Stimulated activated CD4-positive, alpha-beta T cell treated with anti-CD3 and anti-CD28 coated beads, Interleukin-4, amount 100 ng/mL, for 24 hours (primary cell): ENCODE data around the gene IGSF9B.

Source experiments
- DNase-seq: peaks from one replicate; pipeline ENCODE4 v3.0.0-alpha.2; 2020

The IGSF9B gene

GRCh38 chr11:133918608-133919260 is 38.0 kb downstream of the IGSF9B start:
- DNase-seq, result no peak

- DNase-seq, result no peak
These were observed 38.7 kb downstream of the IGSF9B start for GRCh38 chr11:133917921-133918607.

GRCh38 chr11:133916784-133917440 is 39.9 kb downstream of the IGSF9B start:
- DNase-seq, result no peak

- DNase-seq, result no peak
These were observed 43.0 kb downstream of the IGSF9B start for GRCh38 chr11:133913761-133914160.

DNA sequence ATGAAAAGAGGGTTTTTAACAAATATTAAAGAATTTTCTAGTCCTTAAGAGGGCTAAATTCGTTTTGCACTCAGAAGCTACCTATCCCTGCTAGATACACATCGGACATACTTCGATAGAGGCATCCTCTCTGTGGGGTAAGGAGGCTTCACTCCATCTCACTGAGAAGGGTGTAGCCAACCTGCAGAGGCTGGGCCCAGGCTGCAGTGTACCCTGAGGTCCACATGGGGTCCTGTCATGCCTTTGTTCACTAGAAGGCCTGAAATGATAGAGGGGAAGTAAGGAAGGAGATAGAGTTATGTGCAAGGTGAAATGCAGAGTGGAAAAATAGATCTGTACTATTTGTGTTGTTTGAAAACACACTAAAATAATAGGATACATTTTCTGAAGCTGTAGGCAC is 45.6 kb downstream of the IGSF9B start:
- DNase-seq, result no peak

DNA sequence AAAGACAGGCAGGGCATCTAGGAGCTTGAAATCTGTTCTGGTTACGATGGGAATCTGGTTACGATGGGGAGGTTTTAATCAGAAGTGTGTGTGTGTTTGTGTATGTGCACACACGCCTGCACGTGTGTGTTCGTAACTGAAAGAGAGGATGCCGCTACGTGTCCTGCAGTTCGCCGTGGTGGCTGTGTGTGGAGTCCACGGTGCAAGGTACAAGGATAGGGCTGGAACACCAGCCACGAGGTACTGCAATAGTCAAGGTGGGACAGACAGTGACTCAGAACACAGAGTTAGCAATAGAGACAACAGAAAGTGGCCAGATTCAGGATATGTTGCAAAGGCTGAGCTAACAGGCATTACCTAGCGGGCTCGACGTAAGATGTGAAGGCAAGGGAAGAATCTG is 46.7 kb downstream of the IGSF9B start:
- no peak for DNase-seq

DNA sequence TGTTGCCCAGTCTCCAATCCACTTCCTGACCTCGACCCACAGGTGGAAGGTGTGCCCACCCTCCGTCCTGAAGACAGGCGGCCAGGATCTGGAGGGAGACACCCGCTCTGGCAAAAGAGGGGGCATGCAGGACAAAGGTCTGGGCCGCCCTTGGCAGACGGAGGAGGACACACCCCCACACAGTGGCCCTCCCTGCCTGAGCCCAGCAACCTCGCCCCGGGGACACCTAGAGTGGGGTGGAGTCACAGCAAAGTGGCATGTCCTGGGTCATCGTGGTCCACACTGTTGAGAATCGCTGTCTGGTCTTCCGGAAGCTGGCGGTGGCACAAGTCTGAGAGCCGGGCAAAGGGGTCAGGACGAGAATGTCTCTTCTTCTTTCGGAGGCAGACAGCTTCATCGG is 47.9 kb downstream of the IGSF9B start:
- no peak for DNase-seq

GRCh38 chr11:133907841-133908241 is 48.9 kb downstream of the IGSF9B start:
- DNase-seq, result no peak

DNA sequence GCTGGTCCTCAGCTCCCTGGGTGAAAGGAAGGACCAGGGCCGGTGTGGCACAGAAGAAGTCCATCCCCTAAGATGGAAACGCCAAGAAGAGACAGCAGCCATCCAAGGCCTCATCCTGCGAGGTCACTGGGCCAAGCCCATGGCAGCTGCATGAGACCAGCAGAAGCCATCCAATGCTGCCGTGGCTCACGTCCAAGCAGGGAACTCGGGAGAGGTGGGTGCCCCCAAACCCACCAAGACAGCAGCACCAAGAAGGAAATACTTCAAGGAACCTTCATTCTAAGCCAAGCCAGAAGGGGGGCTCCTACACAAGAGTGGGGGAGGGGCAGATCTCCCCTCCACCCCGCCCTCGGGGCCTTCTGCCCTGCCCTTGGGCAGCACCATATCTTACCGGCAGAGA is 49.6 kb downstream of the IGSF9B start:
- DNase-seq, result no peak

GRCh38 chr11:133906746-133907145 is 50.0 kb downstream of the IGSF9B start:
- DNase-seq, result no peak

DNA sequence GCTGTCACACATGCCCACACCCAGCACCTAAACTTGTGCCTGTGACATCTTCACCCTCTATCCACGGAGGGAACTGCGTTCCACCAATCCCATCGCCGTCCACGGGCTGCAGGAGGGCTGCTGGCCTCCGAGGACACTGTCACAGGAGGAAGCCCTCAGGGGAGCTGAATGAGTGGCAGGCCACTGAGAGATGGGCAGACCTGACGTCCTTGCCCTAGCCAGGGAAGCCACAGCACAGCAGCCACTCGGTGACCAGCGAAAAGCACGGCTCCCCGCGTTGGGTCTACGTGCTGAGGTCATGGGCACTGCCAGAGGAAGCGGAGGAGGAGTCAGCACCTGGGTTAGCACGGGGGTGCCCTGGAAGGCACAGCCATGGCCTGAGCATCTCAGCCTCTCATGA is 50.5 kb downstream of the IGSF9B start:
- no peak for DNase-seq

DNA sequence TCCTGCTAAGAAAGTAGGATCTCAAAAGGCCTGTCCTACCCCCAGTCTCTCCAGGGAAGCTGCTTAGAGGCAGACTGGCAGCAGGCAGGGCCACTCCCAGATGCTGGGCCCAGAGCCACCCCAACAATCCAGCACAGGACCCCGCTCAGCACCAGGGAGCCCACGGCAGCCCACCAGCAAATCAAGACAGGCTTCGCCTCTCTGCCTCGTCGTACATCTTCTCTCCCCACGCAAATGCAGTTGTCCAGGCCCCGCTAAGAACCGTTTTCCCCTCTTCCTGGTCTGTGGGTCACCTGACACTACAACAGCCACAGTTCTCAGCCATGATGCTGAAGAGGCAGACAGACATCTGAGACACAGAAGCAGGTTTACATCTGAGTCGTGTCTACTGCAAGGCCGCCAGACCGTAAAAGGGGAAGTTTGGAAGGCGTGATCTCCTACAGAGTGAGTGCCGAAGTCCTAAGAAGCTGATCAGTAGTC is 51.1 kb downstream of the IGSF9B start:
- DNase-seq, result no peak

DNA sequence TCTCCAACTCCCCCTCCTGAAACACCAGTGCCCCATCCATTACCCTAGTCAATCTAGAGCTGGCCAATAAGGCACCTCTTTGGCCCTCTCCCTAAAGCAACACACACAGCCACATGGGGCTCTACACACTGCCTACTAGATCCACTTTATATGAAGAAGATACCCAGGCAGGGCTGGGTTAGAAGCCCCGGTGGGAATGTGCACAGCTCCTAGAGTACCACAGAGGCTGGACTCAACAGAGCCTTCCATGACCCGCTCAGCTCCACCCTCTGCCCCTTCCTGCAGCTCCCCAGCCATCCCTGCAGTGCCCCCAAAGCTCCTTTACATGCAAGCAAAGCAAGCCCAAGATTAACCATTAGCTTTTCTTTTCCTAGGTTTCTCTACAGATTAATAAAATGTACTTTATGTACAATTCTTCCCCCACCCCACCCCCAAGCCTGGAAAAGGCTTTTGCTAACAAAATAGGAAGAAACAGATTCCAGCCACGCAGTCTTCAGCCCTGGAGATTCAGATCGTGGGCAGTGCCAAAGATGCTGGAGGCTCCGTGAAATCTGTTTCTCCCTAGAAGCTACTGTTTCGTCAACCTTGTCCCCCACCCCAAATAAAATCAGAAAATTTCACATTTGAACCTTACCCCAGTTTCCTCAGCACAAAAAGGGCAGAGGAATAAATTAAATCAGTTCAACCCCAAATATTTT is 51.8 kb downstream of the IGSF9B start:
- DNase-seq, result no peak

GRCh38 chr11:133903875-133904817 is 52.6 kb downstream of the IGSF9B start:
- DNase-seq, result no peak

- no peak for DNase-seq
These were observed 53.7 kb downstream of the IGSF9B start for GRCh38 chr11:133903056-133903455.

- no peak for DNase-seq
These were observed 54.3 kb downstream of the IGSF9B start for GRCh38 chr11:133902506-133902905.

DNA sequence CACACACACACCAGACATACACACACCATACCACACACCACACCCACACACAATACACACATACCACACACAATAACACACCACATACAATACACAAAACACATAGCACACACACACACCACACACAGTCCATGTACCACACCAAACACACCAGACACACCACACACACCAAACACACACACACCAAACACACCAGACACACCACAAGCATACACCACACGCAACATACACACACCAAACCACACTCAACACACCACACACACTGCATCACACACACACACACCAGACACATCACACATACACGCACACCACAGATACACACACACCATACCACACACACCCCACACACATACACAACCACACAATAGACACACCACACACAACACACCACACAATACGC is 54.8 kb downstream of the IGSF9B start:
- DNase-seq, result no peak

DNA sequence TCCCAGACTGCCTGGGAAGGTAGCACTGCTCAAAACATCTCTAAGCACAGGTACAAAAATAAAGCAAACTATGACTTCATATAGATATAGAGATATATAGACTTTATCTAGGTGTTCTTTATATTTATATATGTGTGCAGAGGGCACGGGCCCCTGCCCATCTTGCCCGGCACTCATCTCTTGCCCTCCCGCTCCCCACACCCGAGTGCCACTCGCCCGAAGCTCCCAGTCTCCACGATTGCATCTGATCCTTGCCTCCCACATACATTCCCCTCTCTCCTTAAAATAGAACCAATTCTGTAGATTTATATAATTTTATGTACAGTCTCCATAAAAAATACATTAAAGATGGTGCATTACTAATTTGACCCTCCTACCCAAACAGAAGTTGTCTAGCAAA is 55.5 kb downstream of the IGSF9B start:
- DNase-seq, result no peak

DNA sequence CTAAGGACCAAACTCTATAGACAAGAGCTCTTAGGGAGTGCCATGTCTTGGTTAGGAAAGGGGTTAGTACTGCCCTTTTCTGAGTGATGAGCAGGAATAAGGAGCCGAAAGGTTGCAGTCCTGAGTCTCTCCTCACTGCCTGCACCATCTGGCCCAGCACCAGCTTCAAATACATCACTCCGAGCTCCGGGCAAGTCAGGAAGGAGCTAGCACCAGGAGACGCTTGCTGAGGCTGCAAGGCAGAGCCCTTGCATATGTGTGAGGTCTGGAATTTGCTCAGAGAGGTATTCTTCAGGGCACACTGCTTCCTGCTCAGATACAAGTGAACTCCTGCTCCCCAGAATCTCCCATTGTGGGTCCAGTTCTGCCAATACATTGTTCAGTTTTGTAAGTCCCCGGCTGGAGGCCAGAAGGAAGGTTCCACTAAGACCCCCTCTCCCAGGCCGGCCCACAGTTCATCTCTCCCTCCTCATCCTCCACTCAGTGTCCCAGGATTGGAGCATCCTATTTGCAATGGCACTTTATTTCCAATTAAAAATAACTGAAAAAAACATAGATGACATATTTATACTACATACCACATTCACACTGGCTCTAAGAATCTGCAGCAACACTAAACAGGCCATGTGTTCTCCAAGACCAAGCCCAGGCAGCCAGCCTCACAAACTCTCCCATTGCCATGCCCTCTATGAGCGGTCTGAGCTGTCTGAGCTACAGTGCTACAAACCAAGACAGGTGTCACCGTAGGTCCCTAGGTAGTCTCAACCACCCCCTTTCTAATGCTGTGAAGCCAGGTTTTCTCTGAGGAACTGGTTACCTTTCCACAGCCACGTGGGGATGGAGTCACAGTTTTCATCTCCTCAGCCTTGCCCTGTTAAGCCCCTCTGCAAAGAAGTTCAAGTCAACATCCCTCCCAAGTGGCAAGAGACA is 56.3 kb downstream of the IGSF9B start:
- DNase-seq, result no peak

GRCh38 chr11:133898770-133899115 is 58.0 kb downstream of the IGSF9B start:
- DNase-seq, result no peak

GRCh38 chr11:133898031-133898769 is 58.6 kb downstream of the IGSF9B start:
- DNase-seq, result no peak
